KMS-11 (cell line): ENCODE data around the gene ITSN1.
"Not testable (repeated sequence)": the region's sequence is repeated elsewhere in the genome, so short reads cannot be mapped to it uniquely, and the experiment has no call there.

Experiments used
- H2AFZ ChIP-seq: fragments of 200-600 bp; sonication (generic); 2 replicates; pipeline ENCODE4 v1.6.1; 2016; ENCODE audit warnings: antibody characterized with exemption, mixed run types, low read depth
- H3K27ac ChIP-seq: fragments of 200-600 bp; sonication (generic); 2 replicates; pipeline ENCODE4 v1.6.1; 2016; ENCODE audit warnings: mild to moderate bottlenecking, mixed run types
- H3K27me3 ChIP-seq: fragments of 200-600 bp; sonication (generic); 2 replicates; pipeline ENCODE4 v1.6.1; 2017; ENCODE audit warnings: mild to moderate bottlenecking, low read depth, mixed run types, moderate library complexity; ENCODE audit not compliant: insufficient read depth
- H3K36me3 ChIP-seq: fragments of 200-600 bp; sonication (generic); 2 replicates; pipeline ENCODE4 v1.6.1; 2017; ENCODE audit warnings: mild to moderate bottlenecking, mixed run types; ENCODE audit not compliant: insufficient read depth
- H3K4me1 ChIP-seq: fragments of 200-600 bp; sonication (generic); 2 replicates; pipeline ENCODE4 v1.6.1; 2016; ENCODE audit warnings: mild to moderate bottlenecking, low read depth, mixed run types; ENCODE audit not compliant: poor library complexity, severe bottlenecking
- H3K4me2 ChIP-seq: fragments of 200-600 bp; sonication (generic); 2 replicates; pipeline ENCODE4 v1.7.0; 2016; ENCODE audit warnings: mild to moderate bottlenecking, mixed run types
- H3K4me3 ChIP-seq: fragments of 200-600 bp; sonication (generic); IDR thresholded peaks from 2 replicates; pipeline ENCODE4 v1.6.1; 2017; ENCODE audit warnings: low read depth, low read length, mixed read lengths; ENCODE audit not compliant: insufficient read depth
- H3K79me2 ChIP-seq: fragments of 200-600 bp; sonication (generic); 2 replicates; pipeline ENCODE4 v1.6.1; 2016; ENCODE audit warnings: low read depth, mixed run types; ENCODE audit not compliant: insufficient read depth
- H3K9ac ChIP-seq: fragments of 200-600 bp; sonication (generic); 2 replicates; pipeline ENCODE4 v1.6.1; 2016; ENCODE audit warnings: mild to moderate bottlenecking, mixed run types
- H4K20me1 ChIP-seq: fragments of 200-600 bp; sonication (generic); 2 replicates; pipeline ENCODE4 v1.6.1; 2016; ENCODE audit warnings: mild to moderate bottlenecking, mixed run types; ENCODE audit not compliant: insufficient read depth
- TF ChIP-seq, protein P1 (sequence below): fragments of 200-600 bp; sonication (generic); conservative IDR thresholded peaks from 2 replicates; pipeline ENCODE4 v1.6.1; 2017; ENCODE audit warnings: low read depth, mild to moderate bottlenecking, antibody characterized with exemption, low read length, moderate library complexity, mixed read lengths

Gene ITSN1

DNA sequence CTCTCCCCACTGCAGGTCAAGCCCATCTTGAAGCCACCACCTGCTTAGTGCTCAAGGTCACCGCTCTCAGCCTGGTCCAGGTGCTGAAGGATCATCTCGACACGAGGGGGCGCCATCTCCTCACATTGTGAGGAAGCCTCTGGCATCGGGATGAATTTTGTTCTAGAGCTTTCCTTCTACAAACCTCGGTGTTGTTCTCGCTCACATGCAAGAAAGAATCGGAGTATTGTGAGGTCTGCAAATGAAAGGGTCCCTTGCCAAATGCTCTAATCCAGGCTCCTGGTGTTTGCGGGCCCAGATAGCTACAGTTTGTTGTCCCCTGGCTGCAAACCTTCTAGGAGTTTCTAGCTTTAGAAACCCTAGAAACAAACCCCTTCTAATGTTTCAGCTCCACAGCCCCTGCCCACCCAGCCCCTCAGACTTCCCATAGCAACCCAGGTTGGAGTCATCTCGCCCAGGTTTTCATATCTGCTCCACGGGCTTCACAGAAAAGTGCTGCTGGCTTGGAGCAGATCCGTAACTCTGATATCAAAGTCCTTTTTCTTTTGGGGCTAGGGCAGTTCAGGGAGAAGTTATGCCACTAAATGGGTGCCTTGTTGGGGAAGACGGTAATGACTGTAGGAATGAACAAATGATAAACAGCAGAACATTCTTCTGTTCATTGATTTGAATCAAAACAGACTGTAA is 281.9 kb downstream of the ITSN1 start:
- Histone ChIP-seq H3K79me2 (no peaks in the 10 kb centered on the region), H3K27ac (no peak overlapping the region), H3K9ac (no peak overlapping the region), H4K20me1 (no peaks in the 10 kb centered on the region), H3K4me1 (no peaks in the 10 kb centered on the region), H3K27me3 (no peaks in the 10 kb centered on the region), H3K36me3 (no peaks in the 10 kb centered on the region), H3K4me2 (no peak overlapping the region), H3K4me3 (no peak overlapping the region), H2AFZ (peak overlapping the region; percentile 39)
- TF ChIP-seq, protein P1, sequence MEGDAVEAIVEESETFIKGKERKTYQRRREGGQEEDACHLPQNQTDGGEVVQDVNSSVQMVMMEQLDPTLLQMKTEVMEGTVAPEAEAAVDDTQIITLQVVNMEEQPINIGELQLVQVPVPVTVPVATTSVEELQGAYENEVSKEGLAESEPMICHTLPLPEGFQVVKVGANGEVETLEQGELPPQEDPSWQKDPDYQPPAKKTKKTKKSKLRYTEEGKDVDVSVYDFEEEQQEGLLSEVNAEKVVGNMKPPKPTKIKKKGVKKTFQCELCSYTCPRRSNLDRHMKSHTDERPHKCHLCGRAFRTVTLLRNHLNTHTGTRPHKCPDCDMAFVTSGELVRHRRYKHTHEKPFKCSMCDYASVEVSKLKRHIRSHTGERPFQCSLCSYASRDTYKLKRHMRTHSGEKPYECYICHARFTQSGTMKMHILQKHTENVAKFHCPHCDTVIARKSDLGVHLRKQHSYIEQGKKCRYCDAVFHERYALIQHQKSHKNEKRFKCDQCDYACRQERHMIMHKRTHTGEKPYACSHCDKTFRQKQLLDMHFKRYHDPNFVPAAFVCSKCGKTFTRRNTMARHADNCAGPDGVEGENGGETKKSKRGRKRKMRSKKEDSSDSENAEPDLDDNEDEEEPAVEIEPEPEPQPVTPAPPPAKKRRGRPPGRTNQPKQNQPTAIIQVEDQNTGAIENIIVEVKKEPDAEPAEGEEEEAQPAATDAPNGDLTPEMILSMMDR: peak; percentile 97

DNA sequence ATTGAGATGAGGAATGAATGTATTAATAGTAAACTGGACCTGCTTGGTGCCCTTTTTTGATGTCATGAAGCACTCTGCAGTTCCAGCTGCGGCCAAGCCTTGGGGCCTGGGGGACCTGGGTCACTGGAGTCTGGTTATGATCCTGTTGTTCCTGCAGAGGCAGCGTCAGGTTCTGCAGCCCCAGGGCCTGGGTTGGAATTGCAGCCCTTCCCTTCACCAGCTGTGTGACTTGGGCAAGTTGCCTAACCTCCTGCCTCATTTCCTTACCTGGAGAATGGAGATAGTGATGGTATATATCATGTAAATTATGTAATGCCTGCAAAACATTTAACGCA is 282.4 kb downstream of the ITSN1 start:
- no peak overlapping the region for H3K9ac ChIP-seq
- TF ChIP-seq, protein P1: no peak
- H4K20me1 ChIP-seq: no peaks in the 10 kb centered on the region
- no peaks in the 10 kb centered on the region for H3K4me1 ChIP-seq
- H3K27ac ChIP-seq: no peak overlapping the region
- no peaks in the 10 kb centered on the region for H3K79me2 ChIP-seq
- peak overlapping the region; percentile 39; the same call in 1 of the 2 replicates for H2AFZ ChIP-seq
- no peaks in the 10 kb centered on the region for H3K27me3 ChIP-seq
- H3K4me2 ChIP-seq: no peak overlapping the region
- no peaks in the 10 kb centered on the region for H3K36me3 ChIP-seq
- no peak overlapping the region for H3K4me3 ChIP-seq

DNA sequence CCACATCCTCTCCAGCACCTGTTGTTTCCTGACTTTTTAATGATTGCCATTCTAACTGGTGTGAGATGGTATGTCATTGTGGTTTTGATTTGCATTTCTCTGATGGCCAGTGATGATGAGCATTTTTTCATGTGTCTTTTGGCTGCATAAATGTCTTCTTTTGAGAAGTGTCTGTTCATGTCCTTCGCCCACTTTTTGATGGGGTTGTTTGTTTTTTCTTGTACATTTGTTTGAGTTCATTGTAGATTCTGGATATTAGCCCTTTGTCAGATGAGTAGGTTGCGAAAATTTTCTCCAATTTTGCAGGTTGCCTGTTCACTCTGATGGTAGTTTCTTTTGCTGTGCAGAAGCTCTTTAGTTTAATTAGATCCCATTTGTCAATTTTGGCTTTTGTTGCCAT is 283.9 kb downstream of the ITSN1 start:
- not testable (repeated sequence) for H2AFZ ChIP-seq, H3K4me2 ChIP-seq, H3K79me2 ChIP-seq, H3K4me3 ChIP-seq, H3K27ac ChIP-seq, H3K27me3 ChIP-seq, H3K9ac ChIP-seq, H3K36me3 ChIP-seq, H3K4me1 ChIP-seq, H4K20me1 ChIP-seq

DNA sequence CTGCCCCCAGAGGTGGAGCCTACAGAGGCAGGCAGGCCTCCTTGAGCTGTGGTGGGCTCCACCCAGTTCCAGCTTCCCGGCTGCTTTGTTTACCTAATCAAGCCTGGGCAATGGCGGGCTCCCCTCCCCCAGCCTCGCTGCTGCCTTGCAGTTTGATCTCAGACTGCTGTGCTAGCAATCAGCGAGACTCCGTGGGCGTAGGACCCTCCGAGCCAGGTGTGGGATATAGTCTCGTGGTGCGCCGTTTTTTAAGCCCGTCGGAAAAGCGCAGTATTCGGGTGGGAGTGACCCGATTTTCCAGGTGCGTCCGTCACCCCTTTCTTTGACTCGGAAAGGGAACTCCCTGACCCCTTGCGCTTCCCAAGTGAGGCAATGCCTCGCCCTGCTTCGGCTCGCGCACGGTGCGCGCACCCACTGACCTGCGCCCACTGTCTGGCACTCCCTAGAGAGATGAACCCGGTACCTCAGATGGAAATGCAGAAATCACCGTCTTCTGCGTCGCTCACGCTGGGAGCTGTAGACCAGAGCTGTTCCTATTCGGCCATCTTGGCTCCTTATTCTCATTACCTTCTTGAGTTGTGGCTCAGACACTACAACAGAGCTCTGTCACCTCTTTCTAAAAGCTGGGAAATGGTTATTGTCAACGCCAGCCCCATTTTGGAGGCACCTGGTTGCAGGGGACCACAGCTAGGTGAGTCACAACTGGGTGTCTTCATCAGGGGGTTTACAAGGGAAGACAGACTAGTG is 288.9 kb downstream of the ITSN1 start:
- not testable (repeated sequence) for H3K36me3 ChIP-seq, H3K79me2 ChIP-seq, H3K4me3 ChIP-seq, H3K9ac ChIP-seq, H2AFZ ChIP-seq, H4K20me1 ChIP-seq, H3K27me3 ChIP-seq, H3K27ac ChIP-seq, H3K4me1 ChIP-seq, H3K4me2 ChIP-seq

DNA sequence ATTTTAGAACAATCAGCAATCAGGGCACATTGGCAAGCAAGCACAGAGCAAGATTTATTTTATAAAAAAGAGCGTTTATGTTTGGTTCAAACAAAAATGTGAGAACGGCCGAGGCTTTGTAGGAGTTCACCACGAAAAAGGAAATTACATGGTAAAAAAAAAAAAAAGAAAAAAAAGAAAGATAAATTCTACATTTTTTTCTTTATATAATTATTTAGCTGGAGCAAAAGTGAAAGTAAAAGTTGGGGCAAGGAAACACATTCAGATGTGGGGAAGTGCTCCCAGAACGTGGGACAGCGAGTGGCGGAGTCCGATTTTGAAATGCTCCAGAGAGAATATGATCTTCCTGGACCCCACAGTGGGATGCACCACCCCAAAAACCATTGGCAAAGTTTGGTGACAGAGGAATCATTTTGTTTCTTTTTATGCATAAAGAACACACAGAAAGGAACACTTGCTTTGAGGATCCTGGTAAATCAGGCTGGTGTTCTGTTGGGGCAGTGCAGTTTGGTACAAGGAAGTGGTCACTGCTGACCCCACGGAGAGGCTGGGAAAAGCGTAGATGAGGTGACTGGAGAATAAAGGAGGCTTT is 289.6 kb downstream of the ITSN1 start:
- Histone ChIP-seq H3K79me2 (no peaks in the 10 kb centered on the region), H3K4me3 (no peak overlapping the region), H4K20me1 (no peaks in the 10 kb centered on the region), H3K4me1 (no peaks in the 10 kb centered on the region), H2AFZ (no peak overlapping the region), H3K9ac (no peak overlapping the region), H3K27ac (no peak overlapping the region), H3K4me2 (no peak overlapping the region), H3K36me3 (no peaks in the 10 kb centered on the region), H3K27me3 (no peaks in the 10 kb centered on the region)
- TF ChIP-seq, protein P1: no peak
